ENCODE data around the gene TRPV5.

TRPV5 gene

GRCh38 chr7:142870566-142871259, 62.8 kb downstream of the TRPV5 start:
- TF ChIP-seq NFRKB (IDR thresholded peaks at IDR 0.05) (no peak), CTBP1 (IDR thresholded peaks at IDR 0.05; ENCODE audit: borderline replicate concordance) (no peak), L3MBTL2 (conservative IDR thresholded peaks at IDR 0.05) (no peak)
- ChIA-PET POLR2A (no interaction called here), CTCF (interaction anchor here (3.3 kb wide), 1 partner anchor 11 kb away, joined by 14 read pairs; no protein-coding TSS in a partner anchor)
- DNase-seq (ENCODE audit: extremely low spot score), result no peak

DNA sequence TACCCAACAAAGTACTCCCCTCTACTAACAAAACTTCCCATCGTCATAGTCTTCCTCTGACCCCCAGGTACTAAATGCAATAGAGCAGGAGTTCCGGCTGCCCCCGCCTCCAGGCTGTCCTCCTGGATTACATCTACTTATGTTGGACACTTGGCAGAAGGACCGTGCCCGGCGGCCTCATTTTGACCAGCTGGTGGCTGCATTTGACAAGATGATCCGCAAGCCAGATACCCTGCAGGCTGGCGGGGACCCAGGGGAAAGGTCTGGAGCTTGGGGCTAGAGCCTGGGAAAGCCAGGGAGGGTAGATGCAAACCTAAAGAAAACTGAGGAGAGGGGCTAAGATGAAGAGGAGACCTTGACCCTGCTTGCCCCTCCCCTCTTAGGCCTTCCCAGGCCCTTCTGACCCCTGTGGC, 63.4 kb downstream of the TRPV5 start:
- ChIA-PET POLR2A (no interaction called here), CTCF (no interaction called here)
- no peak for DNase-seq (ENCODE audit: extremely low spot score)
- TF ChIP-seq L3MBTL2 (conservative IDR thresholded peaks at IDR 0.05), result no peak
- no peak for TF ChIP-seq ARNT (IDR thresholded peaks at IDR 0.05)
- no peak for TF ChIP-seq CTBP1 (IDR thresholded peaks at IDR 0.05; ENCODE audit: borderline replicate concordance)
- TF ChIP-seq SUZ12 (IDR thresholded peaks at IDR 0.05), result no peak
- TF ChIP-seq SP1 (IDR thresholded peaks at IDR 0.05), result no peak
- no peak for TF ChIP-seq NFRKB (IDR thresholded peaks at IDR 0.05)
- no peak for TF ChIP-seq FOXA1 (IDR thresholded peaks at IDR 0.05)
- TF ChIP-seq HDGF (IDR thresholded peaks at IDR 0.05; ENCODE audit: borderline replicate concordance), result no peak
- TF ChIP-seq FOXM1 (IDR thresholded peaks at IDR 0.05; ENCODE audit: borderline replicate concordance), result no peak
- no peak for TF ChIP-seq FOXK2 (IDR thresholded peaks at IDR 0.05)
- TF ChIP-seq ELF4 (IDR thresholded peaks at IDR 0.05), result no peak
- TF ChIP-seq LEF1 (IDR thresholded peaks at IDR 0.05; ENCODE audit: borderline replicate concordance), result no peak
- TF ChIP-seq PKNOX1 (IDR thresholded peaks at IDR 0.05), result no peak

GRCh38 chr7:142869434-142869833, 64.1 kb downstream of the TRPV5 start:
- ChIA-PET POLR2A (no interaction called here), CTCF (no interaction called here)
- TF ChIP-seq SP1 (IDR thresholded peaks at IDR 0.05) (no peak), FOXA1 (IDR thresholded peaks at IDR 0.05) (no peak), L3MBTL2 (conservative IDR thresholded peaks at IDR 0.05) (no peak), ELF4 (IDR thresholded peaks at IDR 0.05) (no peak), TARDBP (IDR thresholded peaks at IDR 0.05) (no peak), LEF1 (IDR thresholded peaks at IDR 0.05; ENCODE audit: borderline replicate concordance) (no peak), BHLHE40 (IDR thresholded peaks at IDR 0.05; ENCODE audit: borderline replicate concordance) (no peak), NFRKB (IDR thresholded peaks at IDR 0.05) (no peak), FOXK2 (IDR thresholded peaks at IDR 0.05) (no peak), ARNT (IDR thresholded peaks at IDR 0.05) (no peak), PKNOX1 (IDR thresholded peaks at IDR 0.05) (no peak), CTBP1 (IDR thresholded peaks at IDR 0.05; ENCODE audit: borderline replicate concordance) (no peak), ZNF384 (IDR thresholded peaks at IDR 0.05) (no peak), FOXM1 (IDR thresholded peaks at IDR 0.05; ENCODE audit: borderline replicate concordance) (no peak), SUZ12 (IDR thresholded peaks at IDR 0.05) (no peak)
- no peak for DNase-seq (ENCODE audit: extremely low spot score)

GRCh38 chr7:142868986-142869415, 64.5 kb downstream of the TRPV5 start:
- CTCF ChIA-PET, result interaction anchor here (0.6 kb wide), 1 partner anchor 346 kb away, joined by 4 read pairs; no protein-coding TSS in a partner anchor
- no peak for DNase-seq (ENCODE audit: extremely low spot score)
- POLR2A ChIA-PET, result no interaction called here
- TF ChIP-seq SP1 (IDR thresholded peaks at IDR 0.05), result no peak
- TF ChIP-seq ELF4 (IDR thresholded peaks at IDR 0.05), result no peak
- TF ChIP-seq PKNOX1 (IDR thresholded peaks at IDR 0.05), result no peak
- no peak for TF ChIP-seq ARNT (IDR thresholded peaks at IDR 0.05)
- no peak for TF ChIP-seq ZNF384 (IDR thresholded peaks at IDR 0.05)
- no peak for TF ChIP-seq TARDBP (IDR thresholded peaks at IDR 0.05)
- no peak for TF ChIP-seq L3MBTL2 (conservative IDR thresholded peaks at IDR 0.05)
- TF ChIP-seq FOXM1 (IDR thresholded peaks at IDR 0.05; ENCODE audit: borderline replicate concordance), result no peak
- TF ChIP-seq FOXA1 (IDR thresholded peaks at IDR 0.05), result no peak
- TF ChIP-seq SUZ12 (IDR thresholded peaks at IDR 0.05), result no peak
- no peak for TF ChIP-seq NFRKB (IDR thresholded peaks at IDR 0.05)
- TF ChIP-seq BHLHE40 (IDR thresholded peaks at IDR 0.05; ENCODE audit: borderline replicate concordance), result no peak
- no peak for TF ChIP-seq LEF1 (IDR thresholded peaks at IDR 0.05; ENCODE audit: borderline replicate concordance)
- TF ChIP-seq FOXK2 (IDR thresholded peaks at IDR 0.05), result no peak
- no peak for TF ChIP-seq CTBP1 (IDR thresholded peaks at IDR 0.05; ENCODE audit: borderline replicate concordance)
- no peak for TF ChIP-seq HDGF (IDR thresholded peaks at IDR 0.05; ENCODE audit: borderline replicate concordance)

DNA sequence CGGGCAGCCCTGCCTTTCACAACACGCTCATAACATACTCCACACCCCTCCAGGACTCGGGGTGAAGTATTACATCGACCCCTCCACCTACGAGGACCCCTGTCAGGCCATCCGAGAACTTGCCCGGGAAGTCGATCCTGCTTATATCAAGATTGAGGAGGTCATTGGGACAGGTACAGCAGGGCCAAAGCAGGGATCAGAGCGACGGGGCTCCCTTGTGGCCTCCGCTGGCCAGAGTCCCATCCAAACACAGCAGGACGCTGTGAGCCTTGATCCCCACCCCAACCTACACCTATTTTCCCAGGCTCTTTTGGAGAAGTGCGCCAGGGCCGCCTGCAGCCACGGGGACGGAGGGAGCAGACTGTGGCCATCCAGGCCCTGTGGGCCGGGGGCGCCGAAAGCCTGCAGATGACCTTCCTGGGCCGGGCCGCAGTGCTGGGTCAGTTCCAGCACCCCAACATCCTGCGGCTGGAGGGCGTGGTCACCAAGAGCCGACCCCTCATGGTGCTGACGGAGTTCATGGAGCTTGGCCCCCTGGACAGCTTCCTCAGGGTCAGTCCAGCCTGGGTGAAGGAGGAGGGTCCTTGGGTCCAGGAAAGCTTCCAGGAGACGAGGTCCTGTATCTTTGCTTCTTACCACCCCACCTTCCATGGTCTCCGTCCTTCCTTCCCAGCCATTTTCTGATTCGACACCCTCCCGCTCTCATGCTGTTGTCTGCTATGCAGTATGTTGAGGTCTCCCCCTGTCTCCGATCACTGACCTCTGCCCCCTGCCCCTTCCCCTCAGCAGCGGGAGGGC, 65.2 kb downstream of the TRPV5 start:
- no peak for DNase-seq (ENCODE audit: extremely low spot score)
- no peak for TF ChIP-seq CTBP1 (IDR thresholded peaks at IDR 0.05; ENCODE audit: borderline replicate concordance)
- no peak for TF ChIP-seq TARDBP (IDR thresholded peaks at IDR 0.05)
- no peak for TF ChIP-seq NFRKB (IDR thresholded peaks at IDR 0.05)
- no peak for TF ChIP-seq SP1 (IDR thresholded peaks at IDR 0.05)
- no peak for TF ChIP-seq LEF1 (IDR thresholded peaks at IDR 0.05; ENCODE audit: borderline replicate concordance)
- ChIA-PET CTCF (interaction anchor here (0.6 to 1.1 kb wide), 2 partner anchors 14 to 347 kb away, joined by 4 read pairs; partner anchors contain the start of gene EPHB6), POLR2A (no interaction called here)
